ENCODE data around the gene LRRC3.

The LRRC3 gene

DNA sequence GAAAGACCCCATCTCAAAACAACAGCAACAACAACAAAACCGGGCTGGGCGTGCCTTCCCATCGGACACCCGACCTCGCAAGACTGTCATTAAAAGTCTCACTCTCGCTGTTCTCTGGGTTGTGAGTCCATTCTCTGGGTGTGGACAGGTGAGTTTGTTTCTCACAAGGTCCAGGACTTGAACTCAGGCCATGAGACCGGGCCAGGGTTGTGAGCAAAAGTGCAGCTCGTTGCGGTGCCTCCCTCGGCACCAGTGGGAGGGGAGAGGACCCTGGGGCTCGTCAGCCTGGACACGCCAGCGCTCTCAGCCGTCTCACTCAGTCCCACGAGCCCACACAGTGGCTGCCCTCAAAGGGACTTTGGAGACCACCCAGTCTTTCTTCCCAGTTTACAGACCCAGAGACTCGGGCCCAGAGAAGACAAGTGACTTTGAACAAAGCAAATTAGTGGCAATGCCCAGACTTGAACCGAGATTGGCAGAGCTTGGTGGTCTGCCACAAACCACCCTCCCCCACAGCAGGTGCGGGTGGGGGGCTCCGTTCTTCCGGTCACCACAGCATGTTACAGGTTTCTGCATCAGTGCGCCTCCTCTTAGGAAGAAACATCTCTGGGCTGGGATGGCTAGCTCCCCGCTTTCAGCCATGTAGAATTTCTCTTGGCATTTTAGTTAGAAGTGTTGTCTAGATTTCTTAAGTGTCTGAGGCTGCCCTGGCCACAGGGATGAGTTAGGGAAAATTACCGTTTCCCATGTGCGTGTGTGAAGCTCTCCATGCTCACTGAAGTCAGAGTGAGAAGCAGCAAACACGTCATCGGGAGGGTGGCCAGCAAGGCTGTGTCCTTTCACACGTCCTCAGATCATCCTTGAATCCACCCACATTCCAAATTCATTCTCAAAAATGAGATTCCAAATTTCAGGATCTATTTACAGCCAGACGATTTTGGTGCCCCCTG lies 28.3 kb downstream of the LRRC3 start:
- Histone ChIP-seq H3K4me1 (ENCODE audit: low read depth, poor library complexity, severe bottlenecking) (no peaks in the 10 kb centered on the region), H2AFZ (ENCODE audit: low read depth) (no peak overlapping the region), H3K4me3 (IDR thresholded peaks at IDR 0.05; ENCODE audit: insufficient read depth, low read depth, low read length) (no peak overlapping the region), H3K27ac (no peak overlapping the region), H3K9ac (no peak overlapping the region), H3K36me3 (ENCODE audit: insufficient read depth) (no peaks in the 10 kb centered on the region), H3K4me2 (no peak overlapping the region), H3K79me2 (ENCODE audit: insufficient read depth, low read depth) (no peaks in the 10 kb centered on the region), H4K20me1 (ENCODE audit: insufficient read depth) (no peaks in the 10 kb centered on the region), H3K27me3 (ENCODE audit: insufficient read depth, low read depth) (peaks cover 52% of the 10 kb centered on the region)
- TF ChIP-seq, protein P1, sequence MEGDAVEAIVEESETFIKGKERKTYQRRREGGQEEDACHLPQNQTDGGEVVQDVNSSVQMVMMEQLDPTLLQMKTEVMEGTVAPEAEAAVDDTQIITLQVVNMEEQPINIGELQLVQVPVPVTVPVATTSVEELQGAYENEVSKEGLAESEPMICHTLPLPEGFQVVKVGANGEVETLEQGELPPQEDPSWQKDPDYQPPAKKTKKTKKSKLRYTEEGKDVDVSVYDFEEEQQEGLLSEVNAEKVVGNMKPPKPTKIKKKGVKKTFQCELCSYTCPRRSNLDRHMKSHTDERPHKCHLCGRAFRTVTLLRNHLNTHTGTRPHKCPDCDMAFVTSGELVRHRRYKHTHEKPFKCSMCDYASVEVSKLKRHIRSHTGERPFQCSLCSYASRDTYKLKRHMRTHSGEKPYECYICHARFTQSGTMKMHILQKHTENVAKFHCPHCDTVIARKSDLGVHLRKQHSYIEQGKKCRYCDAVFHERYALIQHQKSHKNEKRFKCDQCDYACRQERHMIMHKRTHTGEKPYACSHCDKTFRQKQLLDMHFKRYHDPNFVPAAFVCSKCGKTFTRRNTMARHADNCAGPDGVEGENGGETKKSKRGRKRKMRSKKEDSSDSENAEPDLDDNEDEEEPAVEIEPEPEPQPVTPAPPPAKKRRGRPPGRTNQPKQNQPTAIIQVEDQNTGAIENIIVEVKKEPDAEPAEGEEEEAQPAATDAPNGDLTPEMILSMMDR (conservative IDR thresholded peaks at IDR 0.05; ENCODE audit: low read depth, low read length) = no peak

GRCh38 chr21:44484498-44485253 lies 29.4 kb downstream of the LRRC3 start:
- Histone ChIP-seq H3K79me2 (ENCODE audit: insufficient read depth, low read depth) (no peaks in the 10 kb centered on the region), H3K9ac (no peak overlapping the region), H3K36me3 (ENCODE audit: insufficient read depth) (no peaks in the 10 kb centered on the region), H3K27ac (no peak overlapping the region), H3K4me2 (no peak overlapping the region), H3K27me3 (ENCODE audit: insufficient read depth, low read depth) (peaks cover 55% of the 10 kb centered on the region), H4K20me1 (ENCODE audit: insufficient read depth) (no peaks in the 10 kb centered on the region), H3K4me3 (IDR thresholded peaks at IDR 0.05; ENCODE audit: insufficient read depth, low read depth, low read length) (no peak overlapping the region), H3K4me1 (ENCODE audit: low read depth, poor library complexity, severe bottlenecking) (no peaks in the 10 kb centered on the region), H2AFZ (ENCODE audit: low read depth) (no peak overlapping the region)
- TF ChIP-seq, protein P1 (conservative IDR thresholded peaks at IDR 0.05; ENCODE audit: low read depth, low read length) = no peak

- no peaks in the 10 kb centered on the region for H3K36me3 ChIP-seq (ENCODE audit: insufficient read depth)
- H2AFZ ChIP-seq (ENCODE audit: low read depth) = no peak overlapping the region
- no peak overlapping the region for H3K4me3 ChIP-seq (IDR thresholded peaks at IDR 0.05; ENCODE audit: insufficient read depth, low read depth, low read length)
- no peaks in the 10 kb centered on the region for H4K20me1 ChIP-seq (ENCODE audit: insufficient read depth)
- TF ChIP-seq, protein P1 (conservative IDR thresholded peaks at IDR 0.05; ENCODE audit: low read depth, low read length) = no peak
- H3K27ac ChIP-seq = no peak overlapping the region
- no peaks in the 10 kb centered on the region for H3K4me1 ChIP-seq (ENCODE audit: low read depth, poor library complexity, severe bottlenecking)
- no peak overlapping the region for H3K9ac ChIP-seq
- H3K79me2 ChIP-seq (ENCODE audit: insufficient read depth, low read depth) = no peaks in the 10 kb centered on the region
- H3K4me2 ChIP-seq = no peak overlapping the region
- peaks cover 62% of the 10 kb centered on the region for H3K27me3 ChIP-seq (ENCODE audit: insufficient read depth, low read depth)
Observed at GRCh38 chr21:44485254-44485793, 30.0 kb downstream of the LRRC3 start.

GRCh38 chr21:44485796-44486195 lies 30.5 kb downstream of the LRRC3 start:
- Histone ChIP-seq H3K4me3 (IDR thresholded peaks at IDR 0.05; ENCODE audit: insufficient read depth, low read depth, low read length) (no peak overlapping the region), H3K4me2 (no peak overlapping the region), H3K27ac (no peak overlapping the region)

More at GRCh38 chr21:44485796-44486195, 30.5 kb downstream of the LRRC3 start:
- Histone ChIP-seq H3K27me3 (ENCODE audit: insufficient read depth, low read depth) (peaks cover 66% of the 10 kb centered on the region), H3K79me2 (ENCODE audit: insufficient read depth, low read depth) (no peaks in the 10 kb centered on the region), H2AFZ (ENCODE audit: low read depth) (no peak overlapping the region), H4K20me1 (ENCODE audit: insufficient read depth) (no peaks in the 10 kb centered on the region), H3K36me3 (ENCODE audit: insufficient read depth) (no peaks in the 10 kb centered on the region), H3K9ac (no peak overlapping the region), H3K4me1 (ENCODE audit: low read depth, poor library complexity, severe bottlenecking) (no peaks in the 10 kb centered on the region)
- TF ChIP-seq, protein P1 (conservative IDR thresholded peaks at IDR 0.05; ENCODE audit: low read depth, low read length) = no peak
